HL-60 (cell line): ENCODE measurements around the gene KNSTRN.

Experiments
- DNase-seq, 2 experiments: peaks; one replicate each; pipeline ENCODE4 v3.0.0-alpha.2; 2010 to 2020; ENCODE audit warnings: low read depth in 1 of 2, low spot score in 1 of 2
- H3K27ac ChIP-seq: fragments of 250-450 bp; sonication (Bioruptor Pico); replicated peaks from 2 replicates; pipeline ENCODE4 v1.5.1; 2020; ENCODE audit warnings: mild to moderate bottlenecking, moderate library complexity
- H3K27me3 ChIP-seq: fragments of 250-450 bp; sonication (Bioruptor Pico); 2 replicates; pipeline ENCODE4 v1.5.1; 2021; ENCODE audit warnings: mild to moderate bottlenecking, moderate library complexity; ENCODE audit not compliant: insufficient read depth, poor library complexity, severe bottlenecking
- H3K4me3 ChIP-seq: replicated peaks from 2 replicates; pipeline ENCODE4 v1.5.1; 2011; ENCODE audit warnings: mild to moderate bottlenecking, control low read depth, low read length; ENCODE audit not compliant: insufficient read depth
- GABPA ChIP-seq: IDR thresholded peaks from 2 replicates; pipeline ENCODE4 v1.6.1; 2012; ENCODE audit warnings: low read depth
- POLR2AphosphoS5 ChIP-seq: IDR thresholded peaks from 2 replicates; pipeline ENCODE4 v1.6.1; 2012; ENCODE audit warnings: low read depth
- SPI1 ChIP-seq: IDR thresholded peaks from 2 replicates; pipeline ENCODE4 v1.6.1; 2012; ENCODE audit warnings: low read depth, mild to moderate bottlenecking, borderline replicate concordance
- TF ChIP-seq, protein P1 (sequence below): IDR thresholded peaks from one replicate; pipeline ENCODE4 v1.5.1; 2011; ENCODE audit warnings: low read length, control low read depth, inconsistent platforms; ENCODE audit not compliant: insufficient read depth
- TF ChIP-seq, protein P2 (sequence below): IDR thresholded peaks from 2 replicates; pipeline ENCODE4 v1.6.1; 2012; ENCODE audit warnings: low read depth; ENCODE audit not compliant: insufficient replicate concordance

The KNSTRN gene

GRCh38 chr15:40361640-40362039 lies 20.9 kb upstream of the KNSTRN start:
- DNase-seq: no peak
- Histone ChIP-seq H3K27ac (no peak overlapping the region), H3K27me3 (no peaks in the 10 kb centered on the region), H3K4me3 (no peak overlapping the region)
- TF ChIP-seq SPI1: no peak
- TF ChIP-seq POLR2AphosphoS5: no peak
- TF ChIP-seq GABPA: no peak
- TF ChIP-seq, protein P1, sequence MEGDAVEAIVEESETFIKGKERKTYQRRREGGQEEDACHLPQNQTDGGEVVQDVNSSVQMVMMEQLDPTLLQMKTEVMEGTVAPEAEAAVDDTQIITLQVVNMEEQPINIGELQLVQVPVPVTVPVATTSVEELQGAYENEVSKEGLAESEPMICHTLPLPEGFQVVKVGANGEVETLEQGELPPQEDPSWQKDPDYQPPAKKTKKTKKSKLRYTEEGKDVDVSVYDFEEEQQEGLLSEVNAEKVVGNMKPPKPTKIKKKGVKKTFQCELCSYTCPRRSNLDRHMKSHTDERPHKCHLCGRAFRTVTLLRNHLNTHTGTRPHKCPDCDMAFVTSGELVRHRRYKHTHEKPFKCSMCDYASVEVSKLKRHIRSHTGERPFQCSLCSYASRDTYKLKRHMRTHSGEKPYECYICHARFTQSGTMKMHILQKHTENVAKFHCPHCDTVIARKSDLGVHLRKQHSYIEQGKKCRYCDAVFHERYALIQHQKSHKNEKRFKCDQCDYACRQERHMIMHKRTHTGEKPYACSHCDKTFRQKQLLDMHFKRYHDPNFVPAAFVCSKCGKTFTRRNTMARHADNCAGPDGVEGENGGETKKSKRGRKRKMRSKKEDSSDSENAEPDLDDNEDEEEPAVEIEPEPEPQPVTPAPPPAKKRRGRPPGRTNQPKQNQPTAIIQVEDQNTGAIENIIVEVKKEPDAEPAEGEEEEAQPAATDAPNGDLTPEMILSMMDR: no peak
- TF ChIP-seq, protein P2, sequence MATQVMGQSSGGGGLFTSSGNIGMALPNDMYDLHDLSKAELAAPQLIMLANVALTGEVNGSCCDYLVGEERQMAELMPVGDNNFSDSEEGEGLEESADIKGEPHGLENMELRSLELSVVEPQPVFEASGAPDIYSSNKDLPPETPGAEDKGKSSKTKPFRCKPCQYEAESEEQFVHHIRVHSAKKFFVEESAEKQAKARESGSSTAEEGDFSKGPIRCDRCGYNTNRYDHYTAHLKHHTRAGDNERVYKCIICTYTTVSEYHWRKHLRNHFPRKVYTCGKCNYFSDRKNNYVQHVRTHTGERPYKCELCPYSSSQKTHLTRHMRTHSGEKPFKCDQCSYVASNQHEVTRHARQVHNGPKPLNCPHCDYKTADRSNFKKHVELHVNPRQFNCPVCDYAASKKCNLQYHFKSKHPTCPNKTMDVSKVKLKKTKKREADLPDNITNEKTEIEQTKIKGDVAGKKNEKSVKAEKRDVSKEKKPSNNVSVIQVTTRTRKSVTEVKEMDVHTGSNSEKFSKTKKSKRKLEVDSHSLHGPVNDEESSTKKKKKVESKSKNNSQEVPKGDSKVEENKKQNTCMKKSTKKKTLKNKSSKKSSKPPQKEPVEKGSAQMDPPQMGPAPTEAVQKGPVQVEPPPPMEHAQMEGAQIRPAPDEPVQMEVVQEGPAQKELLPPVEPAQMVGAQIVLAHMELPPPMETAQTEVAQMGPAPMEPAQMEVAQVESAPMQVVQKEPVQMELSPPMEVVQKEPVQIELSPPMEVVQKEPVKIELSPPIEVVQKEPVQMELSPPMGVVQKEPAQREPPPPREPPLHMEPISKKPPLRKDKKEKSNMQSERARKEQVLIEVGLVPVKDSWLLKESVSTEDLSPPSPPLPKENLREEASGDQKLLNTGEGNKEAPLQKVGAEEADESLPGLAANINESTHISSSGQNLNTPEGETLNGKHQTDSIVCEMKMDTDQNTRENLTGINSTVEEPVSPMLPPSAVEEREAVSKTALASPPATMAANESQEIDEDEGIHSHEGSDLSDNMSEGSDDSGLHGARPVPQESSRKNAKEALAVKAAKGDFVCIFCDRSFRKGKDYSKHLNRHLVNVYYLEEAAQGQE: no peak

DNA sequence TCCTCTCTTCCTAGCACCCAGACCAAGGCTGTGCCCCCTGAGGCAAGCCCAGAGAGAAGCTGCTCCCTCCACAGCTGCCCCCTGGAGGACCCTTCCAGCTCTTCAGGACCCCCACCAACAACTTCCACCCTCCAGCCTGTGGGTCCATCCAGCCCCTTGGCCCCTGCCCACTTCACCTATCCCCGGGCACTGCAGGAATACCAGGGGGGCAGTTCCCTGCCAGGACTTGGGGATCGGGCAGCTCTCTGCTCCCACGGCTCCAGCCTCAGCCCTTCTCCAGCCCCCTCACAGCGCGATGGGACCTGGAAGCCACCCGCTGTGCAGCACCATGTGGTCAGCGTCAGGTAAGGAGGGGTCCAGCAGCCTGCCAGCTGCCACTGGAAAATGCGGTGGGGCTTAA lies 18.9 kb upstream of the KNSTRN start:
- no peak for DNase-seq
- no peak overlapping the region for H3K4me3 ChIP-seq
- H3K27ac ChIP-seq: no peak overlapping the region
- TF ChIP-seq, protein P2: no peak
- no peak for TF ChIP-seq SPI1
- no peak for TF ChIP-seq POLR2AphosphoS5
- TF ChIP-seq, protein P1: no peak
- no peak for TF ChIP-seq GABPA
- H3K27me3 ChIP-seq: no peaks in the 10 kb centered on the region

GRCh38 chr15:40364251-40364650 lies 18.3 kb upstream of the KNSTRN start:
- TF ChIP-seq SPI1: no peak
- DNase-seq: no peak
- Histone ChIP-seq H3K27me3 (no peaks in the 10 kb centered on the region), H3K27ac (no peak overlapping the region), H3K4me3 (no peak overlapping the region)

DNA sequence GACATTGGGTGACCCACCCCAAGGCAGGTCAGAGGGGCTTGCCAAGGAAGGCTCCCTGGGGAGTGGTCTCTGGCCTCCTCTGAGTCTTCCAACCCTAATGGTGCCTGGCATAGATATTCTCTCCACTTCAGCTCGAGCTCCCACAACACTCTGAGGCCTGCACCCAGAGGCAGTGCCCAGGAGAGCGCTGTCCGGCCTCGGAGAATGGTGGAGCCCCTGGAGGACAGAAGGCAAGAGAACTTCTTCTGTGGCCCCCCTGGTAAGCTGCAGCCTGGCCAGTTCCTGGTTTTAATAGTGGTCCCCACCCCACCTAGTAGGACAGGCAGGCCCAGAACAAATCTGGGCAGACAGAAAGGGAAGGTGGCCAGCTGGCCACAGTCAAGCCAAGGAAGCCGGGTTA lies 17.5 kb upstream of the KNSTRN start:
- TF ChIP-seq, protein P2: no peak
- no peak for TF ChIP-seq GABPA
- TF ChIP-seq SPI1: no peak
- TF ChIP-seq, protein P1: no peak
- no peak for TF ChIP-seq POLR2AphosphoS5
- no peak for DNase-seq
- H3K4me3 ChIP-seq: no peak overlapping the region
- no peak overlapping the region for H3K27ac ChIP-seq
- H3K27me3 ChIP-seq: no peaks in the 10 kb centered on the region
